ENCODE measurements around the gene PLXNC1. TPM values are rescaled to one million over a fixed set of nuclear protein-coding genes. Genes with fewer than 3 reads are reported as not detected.

PLXNC1 gene
- total RNA-seq, 1 donor from 2014 or later = 2.7 TPM

GRCh38 chr12:94133964-94134795 lies 14.2 kb upstream of the PLXNC1 start:
- peak; percentile 57 for DNase-seq (ENCODE audit: low read depth)

GRCh38 chr12:94135896-94136295 lies 12.5 kb upstream of the PLXNC1 start:
- no peak for DNase-seq (ENCODE audit: low read depth)

GRCh38 chr12:94139816-94140215 lies 8.6 kb upstream of the PLXNC1 start:
- no peak for DNase-seq (ENCODE audit: low read depth)

GRCh38 chr12:94140556-94140955 lies 7.8 kb upstream of the PLXNC1 start:
- no peak for DNase-seq (ENCODE audit: low read depth)

DNA sequence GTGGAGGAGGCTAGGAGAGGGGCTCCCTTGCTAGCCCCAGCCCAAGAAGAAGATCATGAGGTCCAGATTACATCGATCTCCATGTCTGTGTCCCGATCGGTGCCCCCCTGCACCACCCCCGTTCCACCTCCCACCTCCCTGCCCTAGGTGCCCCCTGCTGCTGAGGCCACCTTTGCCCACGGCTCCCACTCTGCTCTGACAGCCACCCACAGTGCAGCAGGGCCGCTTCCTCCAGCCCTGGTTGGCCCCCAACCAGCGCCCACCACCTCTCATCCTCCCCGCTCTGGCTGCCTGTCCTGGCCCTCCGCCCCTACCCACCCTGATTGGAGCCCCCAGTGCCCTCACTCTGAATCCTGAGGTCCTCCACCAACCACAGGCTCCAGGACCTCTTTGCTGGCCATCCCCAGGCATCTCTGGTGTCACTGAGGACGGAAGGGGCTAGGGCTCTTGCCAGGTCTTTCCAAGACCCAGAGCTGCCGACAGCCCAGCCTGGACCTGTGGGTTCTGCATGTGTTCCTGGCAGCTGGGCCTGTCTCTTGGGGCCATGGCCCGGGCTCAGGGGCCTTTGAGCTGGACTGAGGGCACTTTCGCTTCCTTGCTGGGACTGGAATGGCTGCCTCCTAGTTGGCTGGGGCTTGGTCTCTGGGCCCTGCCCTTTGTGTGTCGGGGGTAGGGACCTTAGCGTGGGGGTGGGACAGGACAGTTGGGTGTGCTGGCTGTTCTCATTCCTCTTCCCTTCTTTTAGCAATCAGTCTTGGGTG lies 7.2 kb upstream of the PLXNC1 start:
- DNase-seq (ENCODE audit: low read depth) = no peak

- DNase-seq (ENCODE audit: low read depth) = no peak
These were observed 6.5 kb upstream of the PLXNC1 start for GRCh38 chr12:94141892-94142291.

DNA sequence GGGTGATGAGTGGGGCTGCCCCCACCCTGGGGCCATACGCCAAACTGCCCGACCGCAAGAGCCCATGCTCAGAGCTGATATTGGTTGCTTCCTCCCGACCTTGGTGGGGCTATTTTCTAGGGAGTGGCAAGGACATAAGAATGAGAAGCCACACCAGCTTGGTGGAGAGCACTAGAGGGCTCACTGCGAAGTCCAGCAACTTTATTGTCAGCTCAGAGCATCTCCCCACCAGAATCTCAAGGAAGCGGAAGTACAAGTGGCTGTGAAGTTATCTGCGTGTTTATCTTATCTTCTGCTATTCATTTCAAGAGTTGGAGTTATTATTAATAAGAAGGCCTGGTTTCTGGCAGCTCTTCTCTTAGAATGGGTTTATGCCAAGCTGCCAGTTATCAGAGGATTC lies 4.9 kb upstream of the PLXNC1 start:
- no peak for DNase-seq (ENCODE audit: low read depth)

DNA sequence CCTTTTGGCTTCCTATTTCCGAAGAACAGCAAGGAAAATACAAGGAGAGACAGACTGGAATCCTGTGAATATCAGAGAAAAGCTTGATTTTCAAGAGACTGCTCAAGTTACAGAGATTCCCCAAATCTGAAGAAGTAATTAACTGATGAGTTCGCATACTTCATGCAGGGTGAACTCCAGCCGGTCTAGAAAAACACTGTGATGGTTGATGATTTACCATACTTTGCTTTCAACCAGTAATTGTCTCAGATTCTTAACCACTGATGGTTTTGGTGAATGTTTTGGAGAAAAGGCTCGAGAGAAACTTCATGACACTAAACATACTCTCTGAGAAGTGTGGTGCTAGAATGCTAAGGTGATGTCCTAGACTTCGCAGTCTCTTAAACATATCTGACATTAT lies 4.4 kb upstream of the PLXNC1 start:
- peak; percentile 57 for DNase-seq (ENCODE audit: low read depth)

GRCh38 chr12:94144781-94145180 lies 3.6 kb upstream of the PLXNC1 start:
- no peak for DNase-seq (ENCODE audit: low read depth)

GRCh38 chr12:94145191-94145983 lies 3.0 kb upstream of the PLXNC1 start:
- no peak for DNase-seq (ENCODE audit: low read depth)

DNA sequence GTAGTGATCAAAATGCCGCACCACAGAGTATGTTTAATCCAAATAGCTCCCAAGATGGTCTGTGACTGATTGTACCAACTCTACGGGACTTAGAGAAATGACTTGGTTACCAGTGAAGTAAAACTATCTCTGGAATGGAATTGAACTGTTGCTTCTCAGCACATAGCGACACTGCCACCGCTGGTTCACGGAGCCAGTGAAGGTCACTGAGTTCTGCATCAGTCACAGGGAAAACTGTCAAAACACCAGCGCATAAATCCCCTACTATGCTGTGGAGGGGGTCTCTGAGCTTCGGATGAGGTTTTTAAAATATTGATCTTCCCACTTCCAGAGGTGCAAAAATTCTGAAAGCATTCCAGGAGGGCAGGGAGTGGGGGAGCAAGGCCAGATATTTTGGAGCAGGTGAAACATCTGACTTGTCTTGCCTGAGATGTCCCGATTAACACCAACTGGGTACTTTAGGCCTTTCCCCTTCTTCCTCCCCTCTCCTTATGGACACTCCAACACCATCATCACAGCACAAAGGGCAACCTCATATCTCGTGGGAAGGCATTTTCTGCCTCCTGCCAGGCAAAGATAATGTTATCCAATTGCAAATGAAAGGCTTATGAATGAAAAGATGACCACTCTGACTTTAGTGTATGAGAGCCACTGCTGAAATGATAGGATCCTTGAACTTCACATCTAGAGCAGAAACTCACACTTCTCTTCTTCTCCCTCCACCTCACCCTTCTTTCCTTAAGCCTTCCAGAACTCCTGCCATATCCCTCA lies 2.0 kb upstream of the PLXNC1 start:
- DNase-seq (ENCODE audit: low read depth) = no peak

DNA sequence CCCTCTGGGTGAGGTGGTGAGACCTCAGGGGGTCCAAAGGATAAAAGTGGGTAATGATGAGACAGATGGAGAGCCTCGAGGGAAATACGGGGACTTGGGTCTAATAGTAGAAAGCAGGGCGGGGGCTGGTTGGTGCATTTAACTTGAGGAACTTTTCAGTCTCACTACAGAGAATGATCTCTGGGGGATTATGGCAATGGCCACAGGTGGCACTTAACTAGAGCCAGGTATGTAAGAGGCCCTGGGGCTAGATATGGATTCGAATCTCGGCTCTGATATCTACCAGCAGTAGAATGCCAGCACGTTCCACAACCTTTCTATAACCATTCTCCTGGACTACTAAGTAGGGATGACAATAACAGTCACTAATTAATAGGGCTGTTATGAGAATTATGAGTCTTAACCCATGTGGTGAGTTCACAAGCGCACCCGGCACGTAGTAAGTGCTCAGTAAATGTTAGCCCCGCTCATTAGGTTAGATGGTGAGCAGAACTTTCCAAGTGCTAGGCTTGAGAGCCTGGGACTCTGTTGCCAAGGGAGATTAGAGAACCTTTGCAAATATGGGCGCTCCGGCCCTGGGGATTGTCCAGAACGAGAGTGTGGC lies 888 bp upstream of the PLXNC1 start:
- no peak for DNase-seq (ENCODE audit: low read depth)

DNA sequence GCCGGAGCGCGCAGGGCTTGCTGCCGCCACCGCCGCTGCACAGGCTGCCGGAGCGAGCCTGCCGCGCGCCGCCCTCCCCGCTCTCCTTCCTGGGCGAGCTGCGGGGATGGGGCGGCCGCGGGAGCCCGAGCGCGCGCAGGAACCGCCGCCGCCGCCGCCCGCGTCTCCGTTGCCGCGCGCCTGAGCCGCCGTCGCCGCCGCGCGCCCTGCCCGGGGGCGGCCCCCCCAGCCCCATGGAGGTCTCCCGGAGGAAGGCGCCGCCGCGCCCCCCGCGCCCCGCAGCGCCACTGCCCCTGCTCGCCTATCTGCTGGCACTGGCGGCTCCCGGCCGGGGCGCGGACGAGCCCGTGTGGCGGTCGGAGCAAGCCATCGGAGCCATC lies 352 bp downstream of the PLXNC1 start:
- no peak for DNase-seq (ENCODE audit: low read depth)

DNA sequence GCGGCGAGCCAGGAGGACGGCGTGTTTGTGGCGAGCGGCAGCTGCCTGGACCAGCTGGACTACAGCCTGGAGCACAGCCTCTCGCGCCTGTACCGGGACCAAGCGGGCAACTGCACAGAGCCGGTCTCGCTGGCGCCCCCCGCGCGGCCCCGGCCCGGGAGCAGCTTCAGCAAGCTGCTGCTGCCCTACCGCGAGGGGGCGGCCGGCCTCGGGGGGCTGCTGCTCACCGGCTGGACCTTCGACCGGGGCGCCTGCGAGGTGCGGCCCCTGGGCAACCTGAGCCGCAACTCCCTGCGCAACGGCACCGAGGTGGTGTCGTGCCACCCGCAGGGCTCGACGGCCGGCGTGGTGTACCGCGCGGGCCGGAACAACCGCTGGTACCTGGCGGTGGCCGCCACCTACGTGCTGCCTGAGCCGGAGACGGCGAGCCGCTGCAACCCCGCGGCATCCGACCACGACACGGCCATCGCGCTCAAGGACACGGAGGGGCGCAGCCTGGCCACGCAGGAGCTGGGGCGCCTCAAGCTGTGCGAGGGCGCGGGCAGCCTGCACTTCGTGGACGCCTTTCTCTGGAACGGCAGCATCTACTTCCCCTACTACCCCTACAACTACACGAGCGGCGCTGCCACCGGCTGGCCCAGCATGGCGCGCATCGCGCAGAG lies 873 bp downstream of the PLXNC1 start:
- DNase-seq (ENCODE audit: low read depth) = no peak

GRCh38 chr12:94149781-94150239 lies 1.4 kb downstream of the PLXNC1 start:
- no peak for DNase-seq (ENCODE audit: low read depth)

GRCh38 chr12:94150240-94151121 lies 2.1 kb downstream of the PLXNC1 start:
- DNase-seq (ENCODE audit: low read depth) = no peak

- no peak for DNase-seq (ENCODE audit: low read depth)
These were observed 3.2 kb downstream of the PLXNC1 start for GRCh38 chr12:94151582-94151981.

GRCh38 chr12:94152292-94153078 lies 4.1 kb downstream of the PLXNC1 start:
- no peak for DNase-seq (ENCODE audit: low read depth)

DNA sequence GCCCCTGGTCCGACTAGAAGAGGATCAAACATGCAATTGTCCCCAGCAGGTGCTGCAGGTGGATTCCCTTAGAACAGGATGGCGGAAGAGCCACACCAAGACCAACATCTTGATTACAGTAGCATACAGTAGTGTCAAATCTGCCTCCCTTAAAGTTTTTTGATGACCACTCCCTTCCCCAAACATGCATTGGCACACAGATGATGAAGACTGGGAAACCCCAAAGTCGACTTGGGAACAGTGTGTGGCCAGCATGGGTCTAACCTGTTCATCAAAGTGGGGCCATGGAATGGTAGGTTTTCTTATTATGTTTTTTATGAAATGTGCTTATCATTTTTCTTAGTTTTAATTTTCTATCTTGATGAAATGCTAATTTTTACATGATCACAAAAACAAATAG lies 8.8 kb downstream of the PLXNC1 start:
- DNase-seq (ENCODE audit: low read depth) = no peak
